Spleen (tissue), 7 donors: ENCODE results near the gene MMP1.

Experiments
- CTCF ChIP-seq, 11 experiments: fragments of 200-600 bp in 7 of 11; fragments of 450-650 bp in 4 of 11; sonication (generic) in 4 of 11; IDR thresholded peaks in 8 of 11; conservative IDR thresholded peaks in 3 of 11; 1 replicate in 7 of 11; 2 replicates in 4 of 11; pipeline versions ENCODE4 v1.4.0 to v1.8.0; 2016 to 2021; ENCODE audit warnings: antibody characterized with exemption in 11 of 11, inconsistent platforms in 4 of 11, mild to moderate bottlenecking in 1 of 11
- POLR2A ChIP-seq, 3 donors: fragments of 450-650 bp; IDR thresholded peaks; one replicate each; pipeline ENCODE4 v1.5.1; 2017; ENCODE audit warnings: antibody characterized with exemption in 3 of 3, mild to moderate bottlenecking in 1 of 3
- POLR2AphosphoS5 ChIP-seq, 3 donors: sonication (generic); formaldehyde crosslinking; IDR thresholded peaks; one replicate each; pipeline ENCODE4 v1.5.1; 2017; ENCODE audit warnings: antibody characterized with exemption in 3 of 3
- donor health status: DM: no; HTN: no; CAD: no; lungs with moderate emphysema.
- donor health status: DM: no; HTN: no; CAD: no.
- donor health status: DM: no; HTN: no; CAD: no.

- TF ChIP-seq CTCF (IDR thresholded peaks at IDR 0.05 in 8 of 11, conservative IDR thresholded peaks at IDR 0.05 in 3 of 11) (no peak), POLR2A (IDR thresholded peaks at IDR 0.05) (no peak), POLR2AphosphoS5 (IDR thresholded peaks at IDR 0.05) (no peak)
Observed at GRCh38 chr11:102800767-102801166, 2.8 kb upstream of the MMP1 start.
